Caco-2 (cell line): Measurements from ENCODE around the gene LMO1. TPM values are rescaled to one million over a fixed set of nuclear protein-coding genes. Genes with fewer than 3 reads are reported as not detected.

ENCODE experiments used
- BruUV-seq: library from RNA; stranded (reverse); fragments of 400-500 nt; replicated peaks from 2 replicates; lab custom pipeline; 2021; lab: Mats Ljungman, UMichigan
- CTCF ChIA-PET: fragments of 300-600 bp; sonication (Branson Sonifier 250); formaldehyde crosslinking; loops from one replicate; lab custom pipeline; 2022; ENCODE audit warnings: antibody characterized with exemption; lab: Charles Lee
- POLR2A ChIA-PET: fragments of 300-600 bp; sonication (Branson Sonifier 250); formaldehyde crosslinking; loops from one replicate; lab custom pipeline; 2022; ENCODE audit warnings: antibody characterized with exemption; lab: Charles Lee
- DNase-seq, 2 experiments: peaks; one replicate each; pipeline versions ENCODE4 v3.0.0 to v3.0.0-alpha.2; 2020 to 2022
- H3K27me3 ChIP-seq: replicated peaks from 2 replicates; pipeline ENCODE4 v1.6.0; 2011; ENCODE audit warnings: low read length; ENCODE audit not compliant: control insufficient read depth, insufficient read depth
- H3K36me3 ChIP-seq: 2 replicates; pipeline ENCODE4 v1.5.1; 2011; ENCODE audit warnings: low read length; ENCODE audit not compliant: control insufficient read depth, insufficient read depth
- H3K4me1 ChIP-seq: fragments of 250-450 bp; sonication (Bioruptor Pico); 2 replicates; pipeline ENCODE4 v1.5.1; 2020; ENCODE audit warnings: mild to moderate bottlenecking
- H3K4me3 ChIP-seq: 2 replicates; pipeline ENCODE4 v1.5.1; 2011; ENCODE audit warnings: low read depth, mild to moderate bottlenecking, control low read depth, low read length
- H3K9me3 ChIP-seq: fragments of 250-450 bp; sonication (Bioruptor Pico); 2 replicates; pipeline ENCODE4 v1.5.1; 2020; ENCODE audit warnings: mild to moderate bottlenecking, moderate library complexity
- H3K27ac Mint-ChIP-seq: one replicate; pipeline ENCODE4 v1.8.0; 2022; ENCODE audit warnings: mixed read lengths; ENCODE audit not compliant: unreplicated experiment
- H3K27me3 Mint-ChIP-seq: one replicate; pipeline ENCODE4 v1.8.0; 2022; ENCODE audit warnings: mixed read lengths; ENCODE audit not compliant: insufficient read depth, unreplicated experiment
- H3K36me3 Mint-ChIP-seq: one replicate; pipeline ENCODE4 v1.8.0; 2022; ENCODE audit warnings: mild to moderate bottlenecking, mixed read lengths; ENCODE audit not compliant: insufficient read depth, unreplicated experiment
- H3K4me1 Mint-ChIP-seq: one replicate; pipeline ENCODE4 v1.8.0; 2022; ENCODE audit warnings: low read depth, mixed read lengths; ENCODE audit not compliant: unreplicated experiment
- H3K4me3 Mint-ChIP-seq: one replicate; pipeline ENCODE4 v1.8.0; 2022; ENCODE audit warnings: mild to moderate bottlenecking, moderate library complexity, mixed read lengths; ENCODE audit not compliant: unreplicated experiment
- H3K9me3 Mint-ChIP-seq: one replicate; pipeline ENCODE4 v1.8.0; 2022; ENCODE audit warnings: mixed read lengths; ENCODE audit not compliant: unreplicated experiment
- CTCF ChIP-seq, 2 experiments: fragments of 200-600 bp in 1 of 2; IDR thresholded peaks; 1 replicate in 1 of 2; 2 replicates in 1 of 2; pipeline versions ENCODE4 v1.5.1 to v1.8.0; 2011 to 2022; ENCODE audit warnings: antibody characterized with exemption in 1 of 2, control low read depth in 1 of 2, inconsistent platforms in 1 of 2, low read depth in 1 of 2, low read length in 1 of 2, mild to moderate bottlenecking in 1 of 2, moderate library complexity in 1 of 2; ENCODE audit not compliant: insufficient read depth in 1 of 2, severe bottlenecking in 1 of 2, unreplicated experiment in 1 of 2
- intact Hi-C: fragments of 100-400 bp; cut with micrococcal nuclease; formaldehyde crosslinking; loops from one replicate; pipeline ENCODE4 v1.10.0; 2022; ENCODE audit not compliant: unreplicated experiment
- total RNA-seq: library from RNA; stranded (reverse); gene quantifications from 2 replicates; pipeline ENCODE4 v1.2.3, GENCODE V29; 2022

Gene LMO1
- total RNA-seq, 1 experiment from 2014 or later = not detected

GRCh38 chr11:8247312-8247711 is 16.4 kb downstream of the LMO1 start:
- Histone ChIP-seq H3K36me3 (no peaks in the 10 kb centered on the region), H3K27me3 (no peaks in the 10 kb centered on the region), H3K4me1 (no peaks in the 10 kb centered on the region), H3K4me3 (no peak overlapping the region), H3K9me3 (no peaks in the 10 kb centered on the region)
- H3K4me1 Mint-ChIP-seq = no peaks in the 10 kb centered on the region
- H3K4me3 Mint-ChIP-seq = no peak overlapping the region
- intact Hi-C loops = no loop called here
- no peaks in the 10 kb centered on the region for H3K36me3 Mint-ChIP-seq
- TF ChIP-seq CTCF (IDR thresholded peaks at IDR 0.05; ENCODE audit: insufficient read depth in 1 of 2, low read depth in 1 of 2, low read length in 1 of 2, severe bottlenecking in 1 of 2, unreplicated experiment in 1 of 2) = peak; percentile 51 to 57
- BruUV-seq = no TSS peak
- ChIA-PET POLR2A (no interaction called here), CTCF (interaction anchor here (1.0 to 1.6 kb wide), 2 partner anchors 16 to 319 kb away, joined by 3 to 7 read pairs; partner anchors contain the start of gene LMO1)
- DNase-seq = peak in 1 of 2 experiments; percentile 56
- H3K9me3 Mint-ChIP-seq = no peaks in the 10 kb centered on the region
- peaks cover 17% of the 10 kb centered on the region for H3K27me3 Mint-ChIP-seq
- H3K27ac Mint-ChIP-seq = no peak overlapping the region

- CTCF ChIA-PET = no interaction called here
- POLR2A ChIA-PET = interaction anchor here (0.6 kb wide), 1 partner anchor 563 kb away, joined by 5 read pairs; no protein-coding TSS in a partner anchor
- Histone ChIP-seq H3K36me3 (no peaks in the 10 kb centered on the region), H3K9me3 (no peaks in the 10 kb centered on the region), H3K4me3 (no peak overlapping the region), H3K27me3 (no peaks in the 10 kb centered on the region), H3K4me1 (no peaks in the 10 kb centered on the region)
- Mint-ChIP-seq H3K27ac (no peak overlapping the region), H3K27me3 (peaks cover 20% of the 10 kb centered on the region), H3K9me3 (no peaks in the 10 kb centered on the region), H3K4me3 (no peak overlapping the region), H3K36me3 (no peaks in the 10 kb centered on the region), H3K4me1 (no peaks in the 10 kb centered on the region)
- DNase-seq = no peak
- no TSS peak for BruUV-seq
- TF ChIP-seq CTCF (IDR thresholded peaks at IDR 0.05; ENCODE audit: insufficient read depth in 1 of 2, low read depth in 1 of 2, low read length in 1 of 2, severe bottlenecking in 1 of 2, unreplicated experiment in 1 of 2) = no peak
- intact Hi-C loops = no loop called here
Measured at GRCh38 chr11:8243458-8243857, 20.2 kb downstream of the LMO1 start.

GRCh38 chr11:8242499-8243280 is 21.0 kb downstream of the LMO1 start:
- intact Hi-C loops = no loop called here
- Mint-ChIP-seq H3K27ac (no peak overlapping the region), H3K4me1 (no peaks in the 10 kb centered on the region), H3K9me3 (no peaks in the 10 kb centered on the region), H3K36me3 (no peaks in the 10 kb centered on the region), H3K4me3 (no peak overlapping the region), H3K27me3 (peaks cover 19% of the 10 kb centered on the region)
- TF ChIP-seq CTCF (IDR thresholded peaks at IDR 0.05; ENCODE audit: insufficient read depth in 1 of 2, low read depth in 1 of 2, low read length in 1 of 2, severe bottlenecking in 1 of 2, unreplicated experiment in 1 of 2) = no peak
- Histone ChIP-seq H3K9me3 (no peaks in the 10 kb centered on the region), H3K36me3 (no peaks in the 10 kb centered on the region), H3K4me3 (no peak overlapping the region), H3K27me3 (no peaks in the 10 kb centered on the region), H3K4me1 (no peaks in the 10 kb centered on the region)
- DNase-seq = no peak
- POLR2A ChIA-PET = no interaction called here
- BruUV-seq = no TSS peak
- CTCF ChIA-PET = no interaction called here
